GM19025 (cell line): ENCODE data around the gene PIK3CG.
"Not testable (repeated sequence)": the region's sequence is repeated elsewhere in the genome, so short reads cannot be mapped to it uniquely, and the experiment has no call there.

Source experiments
- ATAC-seq: cut with Tn5 transposase; IDR thresholded peaks from one replicate; pipeline ENCODE4 v1.9.1; 2021; ENCODE audit warnings: mild to moderate bottlenecking, low read depth, moderate library complexity; ENCODE audit not compliant: unreplicated experiment

PIK3CG gene

GRCh38 chr7:106865130-106866041 lies at the start of gene PIK3CG:
Gene PIK3CG (plus strand): TSS chr7:106865282. CDS start chr7:106867562, 2,280 bp downstream.
- ATAC-seq: peak; percentile 71

- no peak for ATAC-seq
These were observed 48.0 kb upstream of the PIK3CG start for GRCh38 chr7:106817098-106817497.

GRCh38 chr7:106818736-106819135 lies 46.3 kb upstream of the PIK3CG start:
- no peak for ATAC-seq

- no peak for ATAC-seq
These were observed 45.5 kb upstream of the PIK3CG start for GRCh38 chr7:106819546-106819945.

GRCh38 chr7:106820321-106821217 lies 44.5 kb upstream of the PIK3CG start:
- ATAC-seq: no peak

- ATAC-seq: no peak
These were observed 41.5 kb upstream of the PIK3CG start for GRCh38 chr7:106823631-106824030.

GRCh38 chr7:106824458-106824857 lies 40.6 kb upstream of the PIK3CG start:
- ATAC-seq: no peak

GRCh38 chr7:106827626-106828025 lies 37.5 kb upstream of the PIK3CG start:
- ATAC-seq: no peak

GRCh38 chr7:106829496-106829895 lies 35.6 kb upstream of the PIK3CG start:
- ATAC-seq: no peak

GRCh38 chr7:106830896-106831295 lies 34.2 kb upstream of the PIK3CG start:
- ATAC-seq: not testable (repeated sequence)

- ATAC-seq: no peak
These were observed 28.3 kb upstream of the PIK3CG start for GRCh38 chr7:106836816-106837215.

- no peak for ATAC-seq
These were observed 25.6 kb upstream of the PIK3CG start for GRCh38 chr7:106839511-106839910.

GRCh38 chr7:106840342-106840741 lies 24.7 kb upstream of the PIK3CG start:
- ATAC-seq: no peak

- no peak for ATAC-seq
These were observed 23.1 kb upstream of the PIK3CG start for GRCh38 chr7:106841896-106842390.

GRCh38 chr7:106844279-106844997 lies 20.6 kb upstream of the PIK3CG start:
- no peak for ATAC-seq

GRCh38 chr7:106848049-106848448 lies 17.0 kb upstream of the PIK3CG start:
- no peak for ATAC-seq

GRCh38 chr7:106848851-106849442 lies 16.1 kb upstream of the PIK3CG start:
- no peak for ATAC-seq

- ATAC-seq: not testable (repeated sequence)
These were observed 13.4 kb upstream of the PIK3CG start for GRCh38 chr7:106851632-106852031.

GRCh38 chr7:106853250-106853908 lies 11.7 kb upstream of the PIK3CG start:
- no peak for ATAC-seq
